SW 1271 (cell line): ENCODE results near the gene NAXE.
"Not testable (repeated sequence)": the region's sequence is repeated elsewhere in the genome, so short reads cannot be mapped to it uniquely, and the experiment has no call there.

Experiments
- DNase-seq, 2 experiments: peaks; one replicate each; lab custom pipeline; 2025; lab: John Stamatoyannopoulos, UW

Gene NAXE

GRCh38 chr1:156571261-156571852 is 20.2 kb upstream of the NAXE start:
- DNase-seq, result peak in 1 of 2 experiments; percentile 5

- DNase-seq, result peak; percentile 33 to 70
Measured at GRCh38 chr1:156571919-156572662, 19.5 kb upstream of the NAXE start, which contains the start of gene IQGAP3. Gene IQGAP3, minus strand, starts transcription at chr1:156572565. Its CDS starts 36 bp downstream, at chr1:156572529.

GRCh38 chr1:156572663-156573018 is 18.9 kb upstream of the NAXE start:
- DNase-seq, result no peak

- no peak for DNase-seq
Measured at GRCh38 chr1:156574039-156574633, 17.4 kb upstream of the NAXE start.

GRCh38 chr1:156577550-156577949 is 14.0 kb upstream of the NAXE start:
- no peak for DNase-seq

GRCh38 chr1:156578055-156578454 is 13.5 kb upstream of the NAXE start:
- DNase-seq, result no peak

GRCh38 chr1:156579472-156579871 is 12.1 kb upstream of the NAXE start, which contains the start of gene TTC24:
Gene TTC24, plus strand, starts transcription at chr1:156579723. Its CDS starts 1,642 bp downstream, at chr1:156581365.
- DNase-seq, result no peak

GRCh38 chr1:156581661-156582387 is 9.8 kb upstream of the NAXE start:
- no peak for DNase-seq

- no peak for DNase-seq
Measured at GRCh38 chr1:156582388-156583017, 9.1 kb upstream of the NAXE start.

- peak; percentile 52 to 63 for DNase-seq
Measured at GRCh38 chr1:156583821-156584622, 7.6 kb upstream of the NAXE start.

GRCh38 chr1:156584813-156585212 is 6.8 kb upstream of the NAXE start:
- DNase-seq, result no peak

- no peak for DNase-seq
Measured at GRCh38 chr1:156586323-156586722, 5.3 kb upstream of the NAXE start.

- no peak for DNase-seq
Measured at GRCh38 chr1:156586892-156587477, 4.6 kb upstream of the NAXE start.

- not testable (repeated sequence) for DNase-seq
Measured at GRCh38 chr1:156587927-156588326, 3.6 kb upstream of the NAXE start.

GRCh38 chr1:156589546-156589945 is 2.0 kb upstream of the NAXE start:
- no peak for DNase-seq

GRCh38 chr1:156590326-156591180 is 1.0 kb upstream of the NAXE start:
- DNase-seq, result no peak

- DNase-seq, result no peak
Measured at GRCh38 chr1:156591181-156591431, 470 bp upstream of the NAXE start.

- DNase-seq, result no peak
Measured at GRCh38 chr1:156592158-156592909, 758 bp downstream of the NAXE start.

- DNase-seq, result no peak
Measured at GRCh38 chr1:156592910-156593660, 1.5 kb downstream of the NAXE start.
